ENCODE results near the gene PPIL1.

PPIL1 gene

DNA sequence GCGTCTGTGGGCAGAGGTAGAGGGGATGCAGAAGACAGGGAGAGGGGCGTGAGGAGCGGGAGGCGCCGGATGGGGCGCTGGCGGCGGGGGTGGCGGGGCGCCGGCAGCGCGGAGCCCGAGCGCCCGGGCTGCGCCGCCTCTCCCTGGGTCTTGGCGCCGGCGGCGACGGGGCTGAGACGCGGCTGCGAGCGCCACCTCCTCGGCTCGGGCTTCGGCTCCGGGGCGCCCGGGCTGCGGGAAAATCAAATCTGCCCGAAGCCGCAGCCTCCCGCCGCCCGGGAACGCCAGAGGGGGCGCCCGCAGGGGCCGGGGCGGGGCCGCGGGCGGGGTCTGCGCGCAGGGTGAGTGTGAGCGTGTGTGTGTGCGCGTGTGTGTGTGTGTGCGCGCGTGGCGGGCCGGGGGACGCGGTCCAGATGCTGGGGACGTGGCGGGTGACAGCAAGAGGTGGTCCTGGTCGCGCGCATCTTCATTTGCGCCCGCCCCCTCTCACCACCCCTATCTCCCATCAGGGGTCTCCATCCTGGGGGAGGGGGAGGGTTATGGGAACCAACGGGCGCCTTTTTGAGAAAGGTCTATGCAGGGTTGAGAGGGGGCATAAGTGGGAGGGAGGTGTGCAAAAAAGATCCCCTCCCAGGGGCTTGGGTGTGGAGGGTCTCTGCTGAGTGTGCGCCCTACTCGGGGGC, 34.7 kb downstream of the PPIL1 start:
- Histone ChIP-seq H3K4me3 (ENCODE audit: low read depth, low read length) (peak overlapping the region; percentile 46), H3K4me1 (ENCODE audit: control insufficient read depth, insufficient read depth, low read length) (no peaks in the 10 kb centered on the region), H3K36me3 (ENCODE audit: control insufficient read depth in 2 of 2, insufficient read depth in 1 of 2, low read length in 2 of 2) (no peaks in the 10 kb centered on the region), H3K9me3 (ENCODE audit: control insufficient read depth, insufficient read depth, low read depth, low read length) (no peaks in the 10 kb centered on the region), H3K27ac (ENCODE audit: extremely low read depth, low read depth, low read length) (no peak overlapping the region)
- ChIA-PET CTCF (interaction anchor here (2.1 kb wide), 1 partner anchor 11 kb away, joined by 23 read pairs; no protein-coding TSS in a partner anchor), POLR2A (no interaction called here)
- TF ChIP-seq GLIS2 (tag by site-specific recombination; IDR thresholded peaks at IDR 0.05) (peak; percentile 75), KLF1 (tag by site-specific recombination; IDR thresholded peaks at IDR 0.05) (peak; percentile 81), RBAK (tag by site-specific recombination; IDR thresholded peaks at IDR 0.05) (no peak), ZNF660 (tag by site-specific recombination; IDR thresholded peaks at IDR 0.05) (peak; percentile 52; the same call in 1 of the 2 replicates), ZXDB (tag by site-specific recombination; IDR thresholded peaks at IDR 0.05) (peak; percentile 95), SP2 (tag by site-specific recombination; IDR thresholded peaks at IDR 0.05) (peak; percentile 24; the same call in 1 of the 2 replicates), SP3 (tag by site-specific recombination; IDR thresholded peaks at IDR 0.05) (peak; percentile 49; the same call in 1 of the 2 replicates), ZNF202 (tag by site-specific recombination; IDR thresholded peaks at IDR 0.05; ENCODE audit: borderline replicate concordance) (no peak), ZNF37A (tag by site-specific recombination; IDR thresholded peaks at IDR 0.05) (no peak), ZBTB20 (tag by site-specific recombination; IDR thresholded peaks at IDR 0.05) (peak; percentile 53; the same call in 1 of the 2 replicates), ZIC2 (tag by site-specific recombination; IDR thresholded peaks at IDR 0.05) (0 out of 2 replicates have a peak, but pooled peaks have one; percentile 17), ZFHX2 (tag by site-specific recombination; conservative IDR thresholded peaks at IDR 0.05) (peak; percentile 16; the same call in 1 of the 2 replicates), ZNF654 (tag by site-specific recombination; IDR thresholded peaks at IDR 0.05; ENCODE audit: low read depth) (no peak), ZNF335 (tag by site-specific recombination; conservative IDR thresholded peaks at IDR 0.05) (0 out of 2 replicates have a peak, but pooled peaks have one; percentile 1), ZNF302 (tag by site-specific recombination; IDR thresholded peaks at IDR 0.05; ENCODE audit: low read depth) (no peak), ZNF501 (tag by site-specific recombination; IDR thresholded peaks at IDR 0.05) (no peak), ZBTB8A (tag by site-specific recombination; IDR thresholded peaks at IDR 0.05) (peak; percentile 44; the same call in 1 of the 2 replicates), ZNF792 (tag by site-specific recombination; IDR thresholded peaks at IDR 0.05) (no peak), GLIS1 (tag by site-specific recombination; IDR thresholded peaks at IDR 0.05) (peak; percentile 36; the same call in 1 of the 2 replicates), ZNF785 (tag by site-specific recombination; IDR thresholded peaks at IDR 0.05) (0 out of 2 replicates have a peak, but pooled peaks have one; percentile 34)
- TF ChIP-seq, protein P1, sequence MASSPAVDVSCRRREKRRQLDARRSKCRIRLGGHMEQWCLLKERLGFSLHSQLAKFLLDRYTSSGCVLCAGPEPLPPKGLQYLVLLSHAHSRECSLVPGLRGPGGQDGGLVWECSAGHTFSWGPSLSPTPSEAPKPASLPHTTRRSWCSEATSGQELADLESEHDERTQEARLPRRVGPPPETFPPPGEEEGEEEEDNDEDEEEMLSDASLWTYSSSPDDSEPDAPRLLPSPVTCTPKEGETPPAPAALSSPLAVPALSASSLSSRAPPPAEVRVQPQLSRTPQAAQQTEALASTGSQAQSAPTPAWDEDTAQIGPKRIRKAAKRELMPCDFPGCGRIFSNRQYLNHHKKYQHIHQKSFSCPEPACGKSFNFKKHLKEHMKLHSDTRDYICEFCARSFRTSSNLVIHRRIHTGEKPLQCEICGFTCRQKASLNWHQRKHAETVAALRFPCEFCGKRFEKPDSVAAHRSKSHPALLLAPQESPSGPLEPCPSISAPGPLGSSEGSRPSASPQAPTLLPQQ (tag by site-specific recombination; IDR thresholded peaks at IDR 0.05): peak; percentile 49; the same call in 1 of the 2 replicates
- TF ChIP-seq, protein P2, sequence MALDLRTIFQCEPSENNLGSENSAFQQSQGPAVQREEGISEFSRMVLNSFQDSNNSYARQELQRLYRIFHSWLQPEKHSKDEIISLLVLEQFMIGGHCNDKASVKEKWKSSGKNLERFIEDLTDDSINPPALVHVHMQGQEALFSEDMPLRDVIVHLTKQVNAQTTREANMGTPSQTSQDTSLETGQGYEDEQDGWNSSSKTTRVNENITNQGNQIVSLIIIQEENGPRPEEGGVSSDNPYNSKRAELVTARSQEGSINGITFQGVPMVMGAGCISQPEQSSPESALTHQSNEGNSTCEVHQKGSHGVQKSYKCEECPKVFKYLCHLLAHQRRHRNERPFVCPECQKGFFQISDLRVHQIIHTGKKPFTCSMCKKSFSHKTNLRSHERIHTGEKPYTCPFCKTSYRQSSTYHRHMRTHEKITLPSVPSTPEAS (tag by site-specific recombination; IDR thresholded peaks at IDR 0.05): peak; percentile 84
- TF ChIP-seq, protein P3, sequence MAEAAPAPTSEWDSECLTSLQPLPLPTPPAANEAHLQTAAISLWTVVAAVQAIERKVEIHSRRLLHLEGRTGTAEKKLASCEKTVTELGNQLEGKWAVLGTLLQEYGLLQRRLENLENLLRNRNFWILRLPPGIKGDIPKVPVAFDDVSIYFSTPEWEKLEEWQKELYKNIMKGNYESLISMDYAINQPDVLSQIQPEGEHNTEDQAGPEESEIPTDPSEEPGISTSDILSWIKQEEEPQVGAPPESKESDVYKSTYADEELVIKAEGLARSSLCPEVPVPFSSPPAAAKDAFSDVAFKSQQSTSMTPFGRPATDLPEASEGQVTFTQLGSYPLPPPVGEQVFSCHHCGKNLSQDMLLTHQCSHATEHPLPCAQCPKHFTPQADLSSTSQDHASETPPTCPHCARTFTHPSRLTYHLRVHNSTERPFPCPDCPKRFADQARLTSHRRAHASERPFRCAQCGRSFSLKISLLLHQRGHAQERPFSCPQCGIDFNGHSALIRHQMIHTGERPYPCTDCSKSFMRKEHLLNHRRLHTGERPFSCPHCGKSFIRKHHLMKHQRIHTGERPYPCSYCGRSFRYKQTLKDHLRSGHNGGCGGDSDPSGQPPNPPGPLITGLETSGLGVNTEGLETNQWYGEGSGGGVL (tag by site-specific recombination; IDR thresholded peaks at IDR 0.05): peak; percentile 28; the same call in 1 of the 2 replicates
- TF ChIP-seq, protein P4, sequence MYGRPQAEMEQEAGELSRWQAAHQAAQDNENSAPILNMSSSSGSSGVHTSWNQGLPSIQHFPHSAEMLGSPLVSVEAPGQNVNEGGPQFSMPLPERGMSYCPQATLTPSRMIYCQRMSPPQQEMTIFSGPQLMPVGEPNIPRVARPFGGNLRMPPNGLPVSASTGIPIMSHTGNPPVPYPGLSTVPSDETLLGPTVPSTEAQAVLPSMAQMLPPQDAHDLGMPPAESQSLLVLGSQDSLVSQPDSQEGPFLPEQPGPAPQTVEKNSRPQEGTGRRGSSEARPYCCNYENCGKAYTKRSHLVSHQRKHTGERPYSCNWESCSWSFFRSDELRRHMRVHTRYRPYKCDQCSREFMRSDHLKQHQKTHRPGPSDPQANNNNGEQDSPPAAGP (tag by site-specific recombination; IDR thresholded peaks at IDR 0.05): peak; percentile 23; the same call in 1 of the 2 replicates
- TF ChIP-seq, protein P5, sequence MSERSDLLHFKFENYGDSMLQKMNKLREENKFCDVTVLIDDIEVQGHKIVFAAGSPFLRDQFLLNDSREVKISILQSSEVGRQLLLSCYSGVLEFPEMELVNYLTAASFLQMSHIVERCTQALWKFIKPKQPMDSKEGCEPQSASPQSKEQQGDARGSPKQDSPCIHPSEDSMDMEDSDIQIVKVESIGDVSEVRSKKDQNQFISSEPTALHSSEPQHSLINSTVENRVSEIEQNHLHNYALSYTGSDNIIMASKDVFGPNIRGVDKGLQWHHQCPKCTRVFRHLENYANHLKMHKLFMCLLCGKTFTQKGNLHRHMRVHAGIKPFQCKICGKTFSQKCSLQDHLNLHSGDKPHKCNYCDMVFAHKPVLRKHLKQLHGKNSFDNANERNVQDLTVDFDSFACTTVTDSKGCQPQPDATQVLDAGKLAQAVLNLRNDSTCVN (tag by site-specific recombination; optimal IDR thresholded peaks at IDR 0.05): peak; percentile 82

All from HEK293 (cell line).